ENCODE measurements around the gene KLHDC9.

KLHDC9 gene

GRCh38 chr1:161080441-161081405 lies 17.4 kb upstream of the KLHDC9 start:
- no peak for TF ChIP-seq CTCF (conservative IDR thresholded peaks at IDR 0.05)
- H3K27ac ChIP-seq = no peak overlapping the region

DNA sequence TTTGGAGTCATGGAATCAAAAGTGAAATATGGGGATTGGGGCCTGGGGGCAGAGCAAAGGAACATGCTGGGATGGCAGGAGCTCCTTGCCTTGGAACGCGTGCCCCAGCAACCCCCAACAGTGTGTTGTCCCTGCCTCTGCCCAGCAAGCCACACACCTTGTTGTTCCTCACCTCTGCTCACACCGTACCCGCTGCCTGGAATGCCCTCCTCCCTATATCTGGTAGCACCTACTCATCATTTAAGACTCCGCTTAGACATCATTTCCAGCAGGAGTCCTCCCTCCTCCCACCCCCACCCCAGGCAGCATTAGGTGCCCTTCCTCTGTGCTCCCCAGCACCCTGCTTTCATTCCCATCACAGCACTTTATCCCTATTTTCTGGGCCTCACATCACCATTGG lies 16.6 kb upstream of the KLHDC9 start:
- TF ChIP-seq CTCF (conservative IDR thresholded peaks at IDR 0.05) = no peak
- no peak overlapping the region for H3K27ac ChIP-seq

GRCh38 chr1:161082483-161082882 lies 15.7 kb upstream of the KLHDC9 start:
- H3K27ac ChIP-seq = no peak overlapping the region
- TF ChIP-seq CTCF (conservative IDR thresholded peaks at IDR 0.05) = no peak

GRCh38 chr1:161082996-161083747 lies 15.0 kb upstream of the KLHDC9 start:
- H3K27ac ChIP-seq = no peak overlapping the region
- TF ChIP-seq CTCF (conservative IDR thresholded peaks at IDR 0.05) = no peak

DNA sequence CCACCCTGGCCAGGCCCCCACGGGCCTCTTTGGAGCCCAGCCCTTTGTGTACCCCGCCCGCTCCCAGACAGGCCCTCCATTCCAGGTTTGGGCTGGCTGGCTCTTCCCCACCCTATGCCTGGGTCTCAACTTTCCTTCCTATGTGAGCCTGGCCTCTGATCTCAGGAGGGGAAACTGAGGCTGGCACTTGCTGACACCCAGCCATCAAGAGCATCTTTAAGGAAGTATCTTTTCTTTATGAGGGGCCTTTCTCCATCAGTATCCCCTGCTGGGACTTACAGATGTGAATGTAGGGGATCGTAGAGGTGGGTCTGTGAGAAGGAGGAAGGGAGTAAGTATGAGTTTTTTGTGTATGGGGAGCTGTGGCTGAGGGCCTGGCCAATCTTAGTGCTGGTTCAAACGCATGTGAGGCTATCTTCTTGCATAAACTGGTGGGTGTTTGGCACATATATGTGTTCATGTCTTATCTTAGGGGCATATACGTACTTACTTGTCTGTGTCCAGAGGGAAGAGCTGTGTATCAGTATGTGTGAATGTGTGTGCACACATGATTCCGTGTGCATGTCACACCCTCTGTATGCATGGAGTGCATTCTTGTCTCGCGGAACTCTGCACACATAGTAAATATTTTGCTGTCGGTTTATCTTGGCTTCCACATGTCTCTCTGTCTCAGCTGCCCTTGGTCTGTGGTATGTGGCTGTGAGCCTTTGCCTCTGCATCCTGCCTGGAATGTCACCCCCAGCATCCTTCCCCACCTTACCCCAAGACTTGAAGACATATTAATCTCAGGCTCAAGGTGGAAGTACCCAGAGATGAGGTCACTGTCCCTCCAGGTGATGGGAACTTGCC lies 14.2 kb upstream of the KLHDC9 start:
- no peak overlapping the region for H3K27ac ChIP-seq
- no peak for TF ChIP-seq CTCF (conservative IDR thresholded peaks at IDR 0.05)

- no peak overlapping the region for H3K27ac ChIP-seq
- no peak for TF ChIP-seq CTCF (conservative IDR thresholded peaks at IDR 0.05)
Measured at GRCh38 chr1:161084597-161084988, 13.6 kb upstream of the KLHDC9 start.

All from VCaP (cell line).